SK-N-SH treated with all-trans-retinoic acid at 6 μM for 48 hours (cell line): ENCODE data around the gene LY6G5C.

ENCODE experiments used
- CREB5 ChIP-seq: fragments of 250-450 bp; sonication (Bioruptor Pico); IDR thresholded peaks from 2 replicates; pipeline ENCODE4 v1.5.1; 2020; ENCODE audit warnings: low read depth, mild to moderate bottlenecking, moderate library complexity
- CSDC2 ChIP-seq: fragments of 250-450 bp; sonication (Bioruptor Pico); IDR thresholded peaks from 2 replicates; pipeline ENCODE4 v1.5.0; 2020; ENCODE audit warnings: mild to moderate bottlenecking, moderate library complexity
- CSRNP3 ChIP-seq: fragments of 250-450 bp; sonication (Bioruptor Pico); IDR thresholded peaks from 2 replicates; pipeline ENCODE4 v1.5.1; 2021; ENCODE audit warnings: mild to moderate bottlenecking, moderate library complexity
- ISL1 ChIP-seq: fragments of 250-450 bp; sonication (Bioruptor Pico); IDR thresholded peaks from 2 replicates; pipeline ENCODE4 v2.1.2; 2022; ENCODE audit warnings: mild to moderate bottlenecking, moderate library complexity
- OSR1 ChIP-seq: fragments of 250-450 bp; sonication (Bioruptor Pico); IDR thresholded peaks from 2 replicates; pipeline ENCODE4 v1.8.0; 2022; ENCODE audit warnings: moderate library complexity, mild to moderate bottlenecking, inconsistent platforms
- POU6F1 ChIP-seq: fragments of 250-450 bp; sonication (Bioruptor Pico); IDR thresholded peaks from 2 replicates; pipeline ENCODE4 v1.8.0; 2021; ENCODE audit warnings: low read depth, mild to moderate bottlenecking, moderate library complexity, borderline replicate concordance
- RARB ChIP-seq: fragments of 250-450 bp; sonication (Bioruptor Pico); IDR thresholded peaks from 2 replicates; pipeline ENCODE4 v1.8.0; 2021; ENCODE audit warnings: mild to moderate bottlenecking, moderate library complexity
- TOX ChIP-seq: fragments of 250-450 bp; sonication (Bioruptor Pico); IDR thresholded peaks from 2 replicates; pipeline ENCODE4 v1.8.0; 2021; ENCODE audit warnings: mild to moderate bottlenecking, moderate library complexity, borderline replicate concordance
- ZFP30 ChIP-seq: fragments of 450-650 bp; formaldehyde crosslinking; IDR thresholded peaks from 2 replicates; pipeline ENCODE4 v1.5.0; 2022; ENCODE audit warnings: mild to moderate bottlenecking, moderate library complexity
- ZNF70 ChIP-seq: fragments of 450-650 bp; formaldehyde crosslinking; IDR thresholded peaks from 2 replicates; pipeline ENCODE4 v1.5.0; 2020; ENCODE audit warnings: mild to moderate bottlenecking, moderate library complexity
- ZNF8 ChIP-seq: fragments of 450-650 bp; formaldehyde crosslinking; IDR thresholded peaks from 2 replicates; pipeline ENCODE4 v1.5.0; 2020; ENCODE audit warnings: mild to moderate bottlenecking, moderate library complexity
- TF ChIP-seq, protein P1 (sequence below): fragments of 250-450 bp; sonication (Bioruptor Pico); IDR thresholded peaks from 2 replicates; pipeline ENCODE4 v1.8.0; 2020; ENCODE audit warnings: mild to moderate bottlenecking, moderate library complexity, borderline replicate concordance
- TF ChIP-seq, protein P2 (sequence below): fragments of 250-450 bp; sonication (Bioruptor Pico); IDR thresholded peaks from 2 replicates; pipeline ENCODE4 v1.5.0; 2020; ENCODE audit warnings: mild to moderate bottlenecking, moderate library complexity

GRCh38 chr6:31676904-31677303, 4.0 kb downstream of the LY6G5C start:
- TF ChIP-seq TOX (CRISPR knock-in tag) (no peak), POU6F1 (CRISPR knock-in tag) (no peak), ZNF8 (no peak), CREB5 (no peak), ISL1 (CRISPR knock-in tag) (no peak), OSR1 (CRISPR knock-in tag) (no peak), ZFP30 (CRISPR knock-in tag) (no peak), CSRNP3 (CRISPR knock-in tag) (no peak), CSDC2 (CRISPR knock-in tag) (no peak), RARB (no peak), ZNF70 (CRISPR knock-in tag) (no peak)
- TF ChIP-seq, protein P1, sequence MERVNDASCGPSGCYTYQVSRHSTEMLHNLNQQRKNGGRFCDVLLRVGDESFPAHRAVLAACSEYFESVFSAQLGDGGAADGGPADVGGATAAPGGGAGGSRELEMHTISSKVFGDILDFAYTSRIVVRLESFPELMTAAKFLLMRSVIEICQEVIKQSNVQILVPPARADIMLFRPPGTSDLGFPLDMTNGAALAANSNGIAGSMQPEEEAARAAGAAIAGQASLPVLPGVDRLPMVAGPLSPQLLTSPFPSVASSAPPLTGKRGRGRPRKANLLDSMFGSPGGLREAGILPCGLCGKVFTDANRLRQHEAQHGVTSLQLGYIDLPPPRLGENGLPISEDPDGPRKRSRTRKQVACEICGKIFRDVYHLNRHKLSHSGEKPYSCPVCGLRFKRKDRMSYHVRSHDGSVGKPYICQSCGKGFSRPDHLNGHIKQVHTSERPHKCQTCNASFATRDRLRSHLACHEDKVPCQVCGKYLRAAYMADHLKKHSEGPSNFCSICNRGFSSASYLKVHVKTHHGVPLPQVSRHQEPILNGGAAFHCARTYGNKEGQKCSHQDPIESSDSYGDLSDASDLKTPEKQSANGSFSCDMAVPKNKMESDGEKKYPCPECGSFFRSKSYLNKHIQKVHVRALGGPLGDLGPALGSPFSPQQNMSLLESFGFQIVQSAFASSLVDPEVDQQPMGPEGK (CRISPR knock-in tag), result no peak
- TF ChIP-seq, protein P2, sequence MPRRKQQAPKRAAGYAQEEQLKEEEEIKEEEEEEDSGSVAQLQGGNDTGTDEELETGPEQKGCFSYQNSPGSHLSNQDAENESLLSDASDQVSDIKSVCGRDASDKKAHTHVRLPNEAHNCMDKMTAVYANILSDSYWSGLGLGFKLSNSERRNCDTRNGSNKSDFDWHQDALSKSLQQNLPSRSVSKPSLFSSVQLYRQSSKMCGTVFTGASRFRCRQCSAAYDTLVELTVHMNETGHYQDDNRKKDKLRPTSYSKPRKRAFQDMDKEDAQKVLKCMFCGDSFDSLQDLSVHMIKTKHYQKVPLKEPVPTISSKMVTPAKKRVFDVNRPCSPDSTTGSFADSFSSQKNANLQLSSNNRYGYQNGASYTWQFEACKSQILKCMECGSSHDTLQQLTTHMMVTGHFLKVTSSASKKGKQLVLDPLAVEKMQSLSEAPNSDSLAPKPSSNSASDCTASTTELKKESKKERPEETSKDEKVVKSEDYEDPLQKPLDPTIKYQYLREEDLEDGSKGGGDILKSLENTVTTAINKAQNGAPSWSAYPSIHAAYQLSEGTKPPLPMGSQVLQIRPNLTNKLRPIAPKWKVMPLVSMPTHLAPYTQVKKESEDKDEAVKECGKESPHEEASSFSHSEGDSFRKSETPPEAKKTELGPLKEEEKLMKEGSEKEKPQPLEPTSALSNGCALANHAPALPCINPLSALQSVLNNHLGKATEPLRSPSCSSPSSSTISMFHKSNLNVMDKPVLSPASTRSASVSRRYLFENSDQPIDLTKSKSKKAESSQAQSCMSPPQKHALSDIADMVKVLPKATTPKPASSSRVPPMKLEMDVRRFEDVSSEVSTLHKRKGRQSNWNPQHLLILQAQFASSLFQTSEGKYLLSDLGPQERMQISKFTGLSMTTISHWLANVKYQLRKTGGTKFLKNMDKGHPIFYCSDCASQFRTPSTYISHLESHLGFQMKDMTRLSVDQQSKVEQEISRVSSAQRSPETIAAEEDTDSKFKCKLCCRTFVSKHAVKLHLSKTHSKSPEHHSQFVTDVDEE (CRISPR knock-in tag), result no peak
